HepG2 (cell line): ENCODE measurements around the gene TTC24.
"Not testable (repeated sequence)": the region's sequence is repeated elsewhere in the genome, so short reads cannot be mapped to it uniquely, and the experiment has no call there.

Experiments used
- AKNA ChIP-seq: sonication (generic); formaldehyde crosslinking; IDR thresholded peaks from 2 replicates; pipeline ENCODE4 v1.4.0; 2020; ENCODE audit warnings: missing genetic modification reagents, borderline replicate concordance
- BRCA1 ChIP-seq: sonication (generic); formaldehyde crosslinking; IDR thresholded peaks from 2 replicates; pipeline ENCODE4 v1.4.0; 2020; ENCODE audit warnings: missing genetic modification reagents
- CTCF ChIP-seq: sonication (generic); formaldehyde crosslinking; IDR thresholded peaks from 2 replicates; pipeline ENCODE4 v1.5.0; 2020; ENCODE audit warnings: mild to moderate bottlenecking, missing genetic modification reagents, moderate library complexity
- DPF2 ChIP-seq: sonication (generic); formaldehyde crosslinking; IDR thresholded peaks from 2 replicates; pipeline ENCODE4 v1.4.0; 2020; ENCODE audit warnings: mild to moderate bottlenecking, low read depth, missing genetic modification reagents, borderline replicate concordance
- MAX ChIP-seq: IDR thresholded peaks from 2 replicates; pipeline ENCODE4 v1.6.1; 2012; ENCODE audit warnings: inconsistent platforms
- MNT ChIP-seq: fragments of 450-650 bp; IDR thresholded peaks from 2 replicates; pipeline ENCODE4 v1.6.1; 2016
- PAXIP1 ChIP-seq: sonication (generic); formaldehyde crosslinking; conservative IDR thresholded peaks from 2 replicates; pipeline ENCODE4 v1.4.0; 2020; ENCODE audit warnings: mild to moderate bottlenecking, missing genetic modification reagents, moderate library complexity
- POLR2AphosphoS2 ChIP-seq: IDR thresholded peaks from 2 replicates; pipeline ENCODE4 v1.6.1; 2011; ENCODE audit warnings: low read depth, low read length, improper control_type of control experiment
- TAF1 ChIP-seq: sonication (generic); formaldehyde crosslinking; IDR thresholded peaks from 2 replicates; pipeline ENCODE4 v1.4.0; 2020; ENCODE audit warnings: missing genetic modification reagents
- TFDP2 ChIP-seq: sonication (generic); formaldehyde crosslinking; IDR thresholded peaks from 2 replicates; pipeline ENCODE4 v1.4.0; 2020; ENCODE audit warnings: missing genetic modification reagents
- ZSCAN5A ChIP-seq: sonication (generic); formaldehyde crosslinking; IDR thresholded peaks from 2 replicates; pipeline ENCODE4 v1.8.0; 2022; ENCODE audit warnings: mild to moderate bottlenecking, missing genetic modification reagents, borderline replicate concordance

- TF ChIP-seq BRCA1 (CRISPR knock-in tag); CTCF (CRISPR knock-in tag); AKNA; PAXIP1 (CRISPR knock-in tag); MAX; TFDP2 (CRISPR knock-in tag); POLR2AphosphoS2; DPF2 (CRISPR knock-in tag); MNT; TAF1 (CRISPR knock-in tag); ZSCAN5A (CRISPR knock-in tag): not testable (repeated sequence)
Observed at GRCh38 chr1:156552937-156553336, 26.6 kb upstream of the TTC24 start.
